Uterus (tissue), 2 donors: ENCODE results near the gene DGKI.

Source experiments
- CTCF ChIP-seq, 4 experiments: fragments of 200-600 bp in 2 of 4; fragments of 450-650 bp in 2 of 4; sonication (generic) in 2 of 4; IDR thresholded peaks; one replicate each; pipeline ENCODE4 v1.5.1; 2016 to 2019; ENCODE audit warnings: antibody characterized with exemption in 4 of 4, mild to moderate bottlenecking in 2 of 4, moderate library complexity in 1 of 4
- POLR2A ChIP-seq, 2 donors: fragments of 450-650 bp; IDR thresholded peaks; one replicate each; pipeline ENCODE4 v1.6.1; 2016; ENCODE audit warnings: antibody characterized with exemption in 2 of 2, mild to moderate bottlenecking in 1 of 2, moderate library complexity in 1 of 2

GRCh38 chr7:137716061-137716460 lies 130.7 kb downstream of the DGKI start:
- TF ChIP-seq CTCF (IDR thresholded peaks at IDR 0.05) = no peak
- no peak for TF ChIP-seq POLR2A (IDR thresholded peaks at IDR 0.05)
